ENCODE results near the gene ZNF804A. TPM values are rescaled to one million over a fixed set of nuclear protein-coding genes. Genes with fewer than 3 reads are reported as not detected.

Gene ZNF804A
- polyA plus RNA-seq (2012; ENCODE audit: low read depth, missing spikeins), result 2.1 TPM

DNA sequence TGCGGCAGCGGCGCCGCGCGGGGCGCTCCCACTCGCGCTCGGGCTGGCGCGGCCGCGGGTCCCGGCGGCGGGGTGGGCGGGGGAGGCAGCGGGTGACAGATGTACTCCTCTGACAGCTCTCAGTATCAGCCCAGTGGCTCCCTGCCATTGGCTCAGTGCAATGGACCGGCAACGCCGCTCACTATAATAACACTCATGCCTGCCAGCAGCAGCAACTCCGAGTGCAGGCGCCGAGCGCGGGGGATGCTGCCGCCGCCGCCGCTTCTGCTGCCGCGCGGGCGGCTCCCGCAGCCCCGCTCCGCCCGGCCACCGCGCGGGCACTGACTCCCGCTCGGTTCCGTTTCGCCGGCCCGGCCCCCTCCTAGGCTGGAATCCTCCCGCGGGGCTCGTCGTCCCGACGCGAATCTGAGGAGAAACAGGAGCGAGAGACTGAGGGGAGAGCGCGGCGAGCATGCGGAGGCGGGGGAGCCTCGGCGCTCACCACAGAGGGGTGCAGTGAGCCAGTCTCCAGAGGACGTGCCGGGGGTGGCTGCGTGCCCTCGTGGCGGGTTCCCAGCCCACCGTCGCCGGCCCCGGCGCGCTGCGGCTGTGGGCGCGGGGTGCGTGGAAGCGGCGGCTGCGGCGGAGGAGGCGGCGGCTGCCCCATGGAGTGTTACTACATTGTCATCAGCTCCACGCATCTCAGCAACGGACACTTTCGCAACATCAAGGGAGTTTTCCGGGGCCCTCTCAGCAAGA lies at the start of gene ZNF804A:
ZNF804A (plus strand) TSS at position 214 of the 738 bp plus-strand sequence; CDS start at position 645, 431 bp downstream.
- TF ChIP-seq SPI1 (IDR thresholded peaks at IDR 0.05; ENCODE audit: low read depth, low read length), result no peak
- TF ChIP-seq POLR2A (IDR thresholded peaks at IDR 0.05; ENCODE audit: low read depth, low read length), result peak; percentile 90
- peak; percentile 93 for TF ChIP-seq POLR2AphosphoS5 (IDR thresholded peaks at IDR 0.05; ENCODE audit: low read depth, low read length)
- peak; percentile 6 for TF ChIP-seq POU2F2 (IDR thresholded peaks at IDR 0.05; ENCODE audit: low read depth, low read length)
- TF ChIP-seq TAF1 (IDR thresholded peaks at IDR 0.05; ENCODE audit: low read depth, low read length), result peak; percentile 83
- TF ChIP-seq PAX5 (IDR thresholded peaks at IDR 0.05; ENCODE audit: insufficient read depth, low read length, severe bottlenecking), result peak; percentile 79
- peak; percentile 71 for DNase-seq (ENCODE audit: insufficient read length, low spot score)
- FAIRE-seq, result peak; percentile 97

- DNase-seq (ENCODE audit: insufficient read length, low spot score) (no peak), FAIRE-seq (no peak)
- no peak for TF ChIP-seq SPI1 (IDR thresholded peaks at IDR 0.05; ENCODE audit: low read depth, low read length)
- no peak for TF ChIP-seq PAX5 (IDR thresholded peaks at IDR 0.05; ENCODE audit: insufficient read depth, low read length, severe bottlenecking)
- no peak for TF ChIP-seq POLR2A (IDR thresholded peaks at IDR 0.05; ENCODE audit: low read depth, low read length)
- TF ChIP-seq POLR2AphosphoS5 (IDR thresholded peaks at IDR 0.05; ENCODE audit: low read depth, low read length), result no peak
- no peak for TF ChIP-seq POU2F2 (IDR thresholded peaks at IDR 0.05; ENCODE audit: low read depth, low read length)
- no peak for TF ChIP-seq TAF1 (IDR thresholded peaks at IDR 0.05; ENCODE audit: low read depth, low read length)
Measured at GRCh38 chr2:184549153-184549552, 49.2 kb upstream of the ZNF804A start.

- TF ChIP-seq TAF1 (IDR thresholded peaks at IDR 0.05; ENCODE audit: low read depth, low read length) (no peak), POLR2AphosphoS5 (IDR thresholded peaks at IDR 0.05; ENCODE audit: low read depth, low read length) (no peak), SPI1 (IDR thresholded peaks at IDR 0.05; ENCODE audit: low read depth, low read length) (no peak), POU2F2 (IDR thresholded peaks at IDR 0.05; ENCODE audit: low read depth, low read length) (no peak), POLR2A (IDR thresholded peaks at IDR 0.05; ENCODE audit: low read depth, low read length) (no peak), PAX5 (IDR thresholded peaks at IDR 0.05; ENCODE audit: insufficient read depth, low read length, severe bottlenecking) (no peak)
- FAIRE-seq, result no peak
Measured at GRCh38 chr2:184551626-184552025, 46.7 kb upstream of the ZNF804A start.

GRCh38 chr2:184554736-184555135 lies 43.6 kb upstream of the ZNF804A start:
- DNase-seq (ENCODE audit: insufficient read length, low spot score) (no peak), FAIRE-seq (no peak)
- TF ChIP-seq SPI1 (IDR thresholded peaks at IDR 0.05; ENCODE audit: low read depth, low read length) (no peak), POU2F2 (IDR thresholded peaks at IDR 0.05; ENCODE audit: low read depth, low read length) (no peak), POLR2AphosphoS5 (IDR thresholded peaks at IDR 0.05; ENCODE audit: low read depth, low read length) (no peak), POLR2A (IDR thresholded peaks at IDR 0.05; ENCODE audit: low read depth, low read length) (no peak), PAX5 (IDR thresholded peaks at IDR 0.05; ENCODE audit: insufficient read depth, low read length, severe bottlenecking) (no peak), TAF1 (IDR thresholded peaks at IDR 0.05; ENCODE audit: low read depth, low read length) (no peak)

More at GRCh38 chr2:184551626-184552025, 46.7 kb upstream of the ZNF804A start:
- no peak for DNase-seq (ENCODE audit: insufficient read length, low spot score)

- DNase-seq (ENCODE audit: insufficient read length, low spot score) (no peak), FAIRE-seq (no peak)
- TF ChIP-seq TAF1 (IDR thresholded peaks at IDR 0.05; ENCODE audit: low read depth, low read length) (no peak), PAX5 (IDR thresholded peaks at IDR 0.05; ENCODE audit: insufficient read depth, low read length, severe bottlenecking) (no peak), SPI1 (IDR thresholded peaks at IDR 0.05; ENCODE audit: low read depth, low read length) (no peak), POU2F2 (IDR thresholded peaks at IDR 0.05; ENCODE audit: low read depth, low read length) (no peak), POLR2A (IDR thresholded peaks at IDR 0.05; ENCODE audit: low read depth, low read length) (no peak), POLR2AphosphoS5 (IDR thresholded peaks at IDR 0.05; ENCODE audit: low read depth, low read length) (no peak)
Measured at GRCh38 chr2:184555352-184555751, 43.0 kb upstream of the ZNF804A start.

DNA sequence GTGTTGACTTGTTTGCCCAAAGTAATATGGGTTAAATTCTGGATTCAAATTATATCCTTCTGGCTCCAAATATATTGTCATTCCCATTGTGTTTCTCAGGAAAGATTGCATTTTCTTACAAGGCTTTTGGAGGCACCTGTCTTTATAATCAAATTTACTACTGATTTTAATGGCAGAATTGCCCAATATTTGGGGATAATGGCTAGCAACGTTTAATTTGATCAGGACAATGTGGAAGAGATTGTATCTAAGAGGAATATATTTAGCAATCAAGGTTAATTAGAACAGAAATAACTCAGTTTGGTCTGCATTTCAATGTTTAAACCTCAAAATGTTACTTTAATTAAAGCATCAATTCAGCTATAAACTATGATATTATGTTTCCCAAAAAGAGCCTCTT lies 41.7 kb upstream of the ZNF804A start:
- TF ChIP-seq POLR2A (IDR thresholded peaks at IDR 0.05; ENCODE audit: low read depth, low read length), result no peak
- no peak for TF ChIP-seq SPI1 (IDR thresholded peaks at IDR 0.05; ENCODE audit: low read depth, low read length)
- no peak for TF ChIP-seq POLR2AphosphoS5 (IDR thresholded peaks at IDR 0.05; ENCODE audit: low read depth, low read length)
- no peak for TF ChIP-seq POU2F2 (IDR thresholded peaks at IDR 0.05; ENCODE audit: low read depth, low read length)
- TF ChIP-seq PAX5 (IDR thresholded peaks at IDR 0.05; ENCODE audit: insufficient read depth, low read length, severe bottlenecking), result no peak
- no peak for TF ChIP-seq TAF1 (IDR thresholded peaks at IDR 0.05; ENCODE audit: low read depth, low read length)
- DNase-seq (ENCODE audit: insufficient read length, low spot score) (no peak), FAIRE-seq (no peak)

- FAIRE-seq (no peak), DNase-seq (ENCODE audit: insufficient read length, low spot score) (no peak)
- TF ChIP-seq POLR2A (IDR thresholded peaks at IDR 0.05; ENCODE audit: low read depth, low read length) (no peak), POLR2AphosphoS5 (IDR thresholded peaks at IDR 0.05; ENCODE audit: low read depth, low read length) (no peak), PAX5 (IDR thresholded peaks at IDR 0.05; ENCODE audit: insufficient read depth, low read length, severe bottlenecking) (no peak), TAF1 (IDR thresholded peaks at IDR 0.05; ENCODE audit: low read depth, low read length) (no peak), POU2F2 (IDR thresholded peaks at IDR 0.05; ENCODE audit: low read depth, low read length) (no peak), SPI1 (IDR thresholded peaks at IDR 0.05; ENCODE audit: low read depth, low read length) (no peak)
Measured at GRCh38 chr2:184558713-184559464, 39.4 kb upstream of the ZNF804A start.

GRCh38 chr2:184560603-184561002 lies 37.7 kb upstream of the ZNF804A start:
- FAIRE-seq (no peak), DNase-seq (ENCODE audit: insufficient read length, low spot score) (no peak)
- no peak for TF ChIP-seq TAF1 (IDR thresholded peaks at IDR 0.05; ENCODE audit: low read depth, low read length)

DNA sequence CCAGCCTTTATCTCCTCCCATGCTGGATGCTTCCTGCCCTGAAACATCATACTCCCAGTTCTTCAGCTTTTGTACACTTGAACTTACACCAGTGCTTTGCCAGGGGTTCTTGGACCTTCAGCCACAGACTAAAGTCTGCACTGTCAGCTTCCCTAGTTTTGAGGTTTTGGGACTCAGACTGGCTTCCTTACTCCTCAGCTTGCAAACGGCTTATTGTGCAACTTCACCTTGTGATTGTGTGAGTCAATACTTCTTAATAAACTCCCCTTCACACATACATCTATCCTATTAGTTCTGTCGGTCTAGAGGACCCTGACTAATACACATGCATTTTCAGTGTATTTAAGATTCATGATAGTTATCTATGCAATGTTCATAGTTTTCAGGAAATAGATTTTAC lies 35.8 kb upstream of the ZNF804A start:
- DNase-seq (ENCODE audit: insufficient read length, low spot score) (no peak), FAIRE-seq (no peak)
- TF ChIP-seq TAF1 (IDR thresholded peaks at IDR 0.05; ENCODE audit: low read depth, low read length), result no peak
- TF ChIP-seq POLR2A (IDR thresholded peaks at IDR 0.05; ENCODE audit: low read depth, low read length), result no peak
- TF ChIP-seq POLR2AphosphoS5 (IDR thresholded peaks at IDR 0.05; ENCODE audit: low read depth, low read length), result no peak
- no peak for TF ChIP-seq PAX5 (IDR thresholded peaks at IDR 0.05; ENCODE audit: insufficient read depth, low read length, severe bottlenecking)
- TF ChIP-seq POU2F2 (IDR thresholded peaks at IDR 0.05; ENCODE audit: low read depth, low read length), result no peak
- TF ChIP-seq SPI1 (IDR thresholded peaks at IDR 0.05; ENCODE audit: low read depth, low read length), result no peak

Data from GM12891 (cell line).